GM18858 (cell line): Measurements from ENCODE around the gene KIAA1614.

Experiments
- ATAC-seq: cut with Tn5 transposase; IDR thresholded peaks from one replicate; pipeline ENCODE4 v1.9.1; 2021; ENCODE audit not compliant: unreplicated experiment

KIAA1614 gene

GRCh38 chr1:180912801-180913565 is at the start of gene KIAA1614:
KIAA1614 (plus strand) TSS chr1:180912897; CDS start chr1:180913244, 347 bp downstream.
- ATAC-seq: no peak

DNA sequence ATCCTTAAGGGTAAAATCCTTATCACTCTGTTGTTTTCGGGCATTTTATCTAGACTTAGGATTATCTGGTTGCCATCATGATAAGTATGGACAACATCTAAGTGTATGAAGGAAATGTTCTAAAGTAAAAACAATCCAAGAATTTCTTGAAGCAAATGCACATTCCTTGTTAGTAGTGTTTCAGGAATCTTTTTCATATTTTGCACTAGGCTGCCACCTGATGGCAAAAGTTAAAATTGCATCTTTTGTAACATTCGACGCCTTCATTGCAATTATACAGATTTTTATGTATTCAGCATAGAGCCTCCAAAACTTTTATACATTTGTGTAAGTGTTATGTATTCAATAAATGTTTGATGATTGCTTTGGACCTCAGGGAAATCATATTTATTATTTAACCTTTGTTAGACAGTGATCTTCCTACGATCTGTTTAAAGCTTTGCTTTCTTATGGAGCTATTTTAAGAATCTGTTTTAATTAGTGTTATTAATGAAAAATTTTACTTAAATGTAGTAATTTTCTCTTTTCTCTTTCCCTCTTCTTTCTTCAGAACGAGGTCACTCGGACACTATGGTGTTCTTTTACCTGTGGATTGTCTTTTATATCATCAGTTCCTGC is 49.4 kb upstream of the KIAA1614 start:
- ATAC-seq: no peak

DNA sequence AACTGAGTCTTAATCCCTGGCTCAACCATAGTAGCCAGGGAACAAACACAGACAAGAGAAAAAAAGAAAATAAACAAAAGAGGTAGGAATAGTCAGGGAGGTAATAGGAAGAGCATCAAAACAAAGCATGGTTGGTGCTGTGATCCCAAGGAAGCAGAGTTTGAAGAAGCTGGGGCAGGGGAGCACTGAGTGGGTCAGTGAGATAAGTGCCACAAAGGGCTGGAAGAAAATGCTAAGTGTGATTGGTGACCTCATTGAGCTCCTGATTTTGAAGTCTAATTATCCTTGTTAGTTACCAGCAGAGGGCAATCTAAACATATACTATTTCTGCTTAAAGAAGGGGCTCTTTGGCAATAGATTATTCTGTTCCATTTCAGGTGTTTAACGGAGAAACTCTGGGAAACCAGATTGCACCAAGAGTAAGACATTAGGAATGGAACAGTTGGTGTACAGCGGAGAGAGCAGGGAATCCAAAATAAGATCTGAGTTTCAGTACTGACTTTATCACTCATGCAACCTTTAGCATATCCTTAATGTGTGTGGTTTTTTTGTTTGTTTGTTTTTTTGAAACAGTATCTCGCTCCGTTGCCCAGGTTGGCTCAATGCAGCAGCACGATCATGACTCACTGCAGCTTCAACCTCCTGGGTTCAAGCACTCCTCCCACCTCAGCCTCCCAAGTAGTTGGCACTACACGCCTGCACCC is 30.7 kb upstream of the KIAA1614 start:
- ATAC-seq: no peak

DNA sequence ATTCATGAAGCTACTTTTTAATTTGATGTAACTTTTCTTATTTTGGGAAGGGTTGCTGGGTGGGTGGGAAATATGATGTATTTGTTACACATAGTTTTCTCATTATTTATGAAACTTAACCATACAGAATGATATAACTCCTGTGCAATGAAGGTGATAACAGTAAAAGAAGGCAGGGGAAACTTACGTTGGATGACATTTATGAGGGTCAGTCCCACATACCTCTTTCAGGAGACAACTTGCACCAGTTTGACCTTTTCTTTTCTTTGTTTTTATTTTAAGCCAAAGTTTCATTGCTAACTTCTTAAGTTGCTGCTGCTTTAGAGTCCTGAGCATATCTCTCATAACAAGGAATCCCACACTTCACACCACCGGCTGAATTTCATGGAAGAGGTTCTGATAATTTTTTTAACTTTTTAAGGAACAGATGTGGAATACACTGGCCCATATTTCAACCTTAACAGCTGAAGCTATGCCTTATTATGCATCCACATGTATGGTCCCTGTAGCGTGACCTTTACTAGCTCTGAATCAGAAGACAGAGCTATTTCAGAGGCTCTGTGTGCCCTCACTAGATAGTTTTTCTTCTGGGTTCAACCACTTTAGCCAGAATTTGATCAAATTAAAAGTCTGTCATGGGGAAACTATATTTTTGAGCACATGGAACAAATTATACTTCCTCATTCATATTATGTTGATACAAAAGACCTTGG is 28.0 kb upstream of the KIAA1614 start:
- ATAC-seq: no peak

DNA sequence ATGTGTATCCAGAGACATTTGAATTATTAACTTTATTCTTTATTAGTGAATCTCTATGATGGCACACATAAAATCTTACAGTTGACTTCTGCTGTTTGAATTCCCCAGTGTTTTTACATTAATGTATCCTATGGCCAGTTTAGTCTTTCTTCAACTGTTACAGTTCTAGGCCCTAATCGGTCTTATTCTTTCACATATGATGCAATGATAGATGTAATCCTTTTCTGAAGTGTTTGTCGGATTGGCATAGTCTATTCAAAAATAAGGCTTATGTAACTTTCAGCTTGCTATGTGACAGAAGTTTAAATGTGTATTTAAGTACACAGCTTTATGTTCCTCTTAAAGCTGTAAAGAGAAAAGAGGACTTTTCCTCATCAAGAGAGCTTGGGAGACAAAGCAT is 26.4 kb upstream of the KIAA1614 start:
- no peak for ATAC-seq

DNA sequence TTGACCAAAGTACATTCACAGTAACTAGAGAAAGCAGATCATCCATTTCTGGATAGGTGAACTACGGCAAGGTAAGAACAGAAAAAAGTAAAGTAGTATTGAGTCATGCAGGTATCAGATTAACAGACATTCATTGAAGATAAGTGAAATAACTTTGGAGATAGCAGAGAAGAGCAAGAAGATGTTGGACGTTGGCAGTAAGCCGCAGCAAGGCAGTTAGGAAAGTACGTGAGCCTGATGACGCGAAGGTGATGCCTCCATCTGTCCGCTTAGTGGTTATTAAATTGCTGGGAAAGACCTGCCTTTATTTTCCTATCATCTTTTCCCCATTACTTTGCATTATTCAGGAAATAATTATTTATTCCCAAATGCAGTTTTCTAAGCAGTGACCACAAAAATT is 24.9 kb upstream of the KIAA1614 start:
- ATAC-seq: no peak

GRCh38 chr1:180888870-180889269 is 23.8 kb upstream of the KIAA1614 start:
- peak; percentile 84 for ATAC-seq

DNA sequence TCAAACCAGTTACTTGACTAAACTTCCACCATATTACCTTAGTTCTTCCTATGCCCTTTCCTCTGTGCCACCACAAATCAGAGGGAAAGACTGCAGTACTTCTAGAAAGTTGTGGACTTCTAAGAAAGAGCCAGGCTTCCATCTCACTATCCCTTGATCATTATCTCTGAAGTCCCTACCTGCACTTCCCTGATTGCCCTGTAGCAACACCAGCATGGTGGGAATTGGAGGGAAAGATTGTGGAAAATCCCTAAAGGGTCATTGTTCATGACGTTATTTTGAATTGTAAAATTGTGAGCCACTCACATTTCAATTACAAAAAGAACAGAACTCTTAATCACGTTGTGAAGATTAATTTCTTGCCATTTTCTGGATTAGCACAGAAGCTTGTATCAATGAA is 23.4 kb upstream of the KIAA1614 start:
- no peak for ATAC-seq

- no peak for ATAC-seq
Measured at GRCh38 chr1:180892272-180892671, 20.4 kb upstream of the KIAA1614 start.

- no peak for ATAC-seq
Measured at GRCh38 chr1:180892675-180893074, 20.0 kb upstream of the KIAA1614 start.

DNA sequence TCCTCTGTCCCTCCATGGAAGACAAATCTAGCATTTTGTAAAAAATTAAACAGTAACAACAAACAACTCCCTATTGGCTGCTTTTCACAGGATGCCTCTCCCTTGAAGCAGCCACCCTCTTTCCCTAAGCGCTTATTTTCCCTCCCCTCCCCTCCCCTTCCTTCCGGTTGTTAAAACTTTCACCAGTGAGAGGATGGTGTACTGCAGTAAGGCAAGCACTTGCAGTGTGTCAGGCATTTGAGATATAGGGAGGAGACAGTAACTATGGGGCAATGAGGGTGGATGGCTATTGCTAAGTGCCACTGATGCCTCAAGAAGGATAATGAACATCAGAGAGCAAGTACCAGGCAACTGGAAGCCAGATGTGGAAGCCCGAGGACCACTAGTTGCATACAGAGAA is 19.1 kb upstream of the KIAA1614 start:
- ATAC-seq: no peak

DNA sequence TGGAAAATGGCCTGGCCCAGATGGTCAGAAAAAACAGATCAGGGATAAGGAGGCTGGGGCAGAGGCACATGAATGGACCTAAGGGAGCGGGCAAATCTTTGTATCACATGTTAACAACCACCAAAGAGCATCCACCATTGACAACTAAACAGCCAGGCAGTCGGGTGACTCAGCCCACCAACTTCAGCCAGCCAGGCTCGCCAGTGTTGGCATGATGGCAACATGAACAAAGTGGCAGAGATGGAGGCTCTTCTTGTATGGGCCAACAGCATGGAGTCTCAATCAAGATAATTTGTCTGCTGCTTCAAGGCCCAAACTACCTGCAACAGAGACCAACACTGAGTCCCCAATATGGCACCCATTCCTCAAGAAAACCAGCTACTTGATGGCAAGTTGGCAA is 16.5 kb upstream of the KIAA1614 start:
- ATAC-seq: no peak

- ATAC-seq: no peak
Measured at GRCh38 chr1:180898441-180899219, 14.1 kb upstream of the KIAA1614 start.

DNA sequence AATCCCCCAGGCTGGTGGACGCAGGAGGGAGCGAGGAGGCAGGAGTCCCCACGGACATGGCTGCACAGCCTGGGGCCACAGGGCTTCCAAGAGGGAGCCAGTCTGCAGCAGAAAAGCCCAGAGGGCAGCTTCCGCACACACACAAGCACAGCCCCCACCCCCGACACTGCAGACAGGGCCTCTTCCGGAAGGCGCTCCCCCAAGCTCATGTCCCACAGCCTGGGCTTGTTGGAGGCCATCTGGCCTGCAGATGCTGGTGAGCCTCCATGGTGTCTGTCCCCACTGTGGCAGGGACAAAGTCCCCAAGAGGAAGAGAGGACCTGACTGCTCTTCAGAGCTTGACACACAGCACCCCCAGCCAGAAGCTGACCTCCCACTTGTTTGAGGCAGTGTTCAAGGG is 13.4 kb upstream of the KIAA1614 start:
- ATAC-seq: no peak

DNA sequence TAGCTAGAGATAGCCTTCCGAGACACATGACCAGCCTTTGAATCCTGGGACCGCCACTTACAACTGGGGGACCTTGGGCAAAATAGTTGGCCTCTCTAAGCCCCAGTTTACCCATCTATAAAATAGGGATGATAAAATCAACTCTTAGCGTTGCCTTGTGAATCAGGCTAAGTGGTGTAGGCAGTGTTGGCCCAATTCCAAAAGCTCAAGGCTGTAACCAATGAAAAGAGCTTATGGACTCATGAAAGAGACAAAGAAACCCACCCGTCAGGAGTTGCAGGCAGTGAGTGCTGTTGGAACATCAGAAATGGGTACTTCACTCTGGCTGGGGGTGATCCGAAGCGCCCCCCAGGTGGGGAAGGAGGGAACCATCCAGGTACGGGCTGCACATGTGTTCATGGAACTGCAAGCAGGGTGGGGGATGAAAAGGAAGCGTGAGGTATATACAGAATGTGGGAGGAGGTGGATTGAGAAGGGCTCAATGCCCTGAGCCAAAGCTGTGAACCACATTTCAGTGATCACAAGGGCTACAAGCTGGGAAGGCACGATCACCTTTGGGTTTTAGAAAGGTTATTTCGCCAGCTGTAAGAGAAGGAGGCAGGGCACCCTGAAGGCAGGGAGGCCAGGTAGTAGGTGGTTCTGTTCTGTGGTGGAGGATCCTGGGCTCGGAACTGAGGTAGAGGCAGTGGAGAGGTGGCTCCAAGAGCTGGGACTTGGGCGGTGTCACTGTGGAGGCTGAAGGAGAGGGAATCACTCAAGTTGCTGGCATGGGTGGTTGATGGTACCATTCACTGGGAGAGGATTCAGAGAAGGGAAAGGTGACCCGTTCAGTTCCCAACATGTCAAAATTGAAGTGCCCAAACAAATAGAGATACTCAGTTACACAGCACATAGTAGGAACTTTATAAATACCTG is 11.4 kb upstream of the KIAA1614 start:
- ATAC-seq: no peak

DNA sequence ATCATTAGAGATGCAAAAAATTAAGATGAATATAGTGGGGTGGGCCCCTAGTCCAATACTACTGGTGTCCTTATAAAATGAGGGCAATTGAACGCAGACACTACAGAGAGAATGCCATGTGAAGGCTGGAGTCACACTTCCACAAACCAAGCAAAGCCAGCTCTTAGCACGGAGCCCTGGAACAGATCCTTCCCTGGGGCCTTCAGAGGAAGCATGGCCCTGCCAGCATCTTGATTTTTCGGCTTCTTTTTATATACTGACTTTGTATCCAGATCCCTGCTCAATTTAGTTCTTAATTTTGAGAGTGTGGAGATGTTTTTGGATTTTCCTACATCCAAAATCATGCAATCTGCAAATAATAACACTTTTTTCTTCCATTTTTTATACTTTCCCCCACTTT is 10.2 kb upstream of the KIAA1614 start:
- ATAC-seq: no peak

DNA sequence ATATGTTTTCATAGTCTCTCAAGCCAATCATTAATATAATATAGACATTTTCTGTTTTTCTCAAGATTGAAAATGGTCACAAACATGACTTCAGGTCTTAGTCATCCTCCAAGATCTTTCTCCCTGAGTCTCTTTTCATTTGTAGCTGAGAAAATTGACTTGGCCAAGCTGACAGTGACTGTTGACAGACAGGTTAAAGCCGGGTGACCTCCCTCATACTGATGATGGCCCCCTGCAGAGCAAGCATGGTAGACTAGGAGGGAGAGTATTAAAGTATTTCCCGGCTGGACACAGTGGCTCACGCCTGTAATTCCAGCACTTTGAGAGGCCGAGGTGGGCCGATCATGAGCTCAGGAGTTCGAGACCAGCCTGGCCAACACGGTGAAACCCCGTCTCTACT is 6.8 kb upstream of the KIAA1614 start:
- no peak for ATAC-seq

- no peak for ATAC-seq
Measured at GRCh38 chr1:180906511-180906910, 6.2 kb upstream of the KIAA1614 start.

- no peak for ATAC-seq
Measured at GRCh38 chr1:180907313-180908055, 5.2 kb upstream of the KIAA1614 start.
